ENCODE results near the gene PRKD2.

The PRKD2 gene

DNA sequence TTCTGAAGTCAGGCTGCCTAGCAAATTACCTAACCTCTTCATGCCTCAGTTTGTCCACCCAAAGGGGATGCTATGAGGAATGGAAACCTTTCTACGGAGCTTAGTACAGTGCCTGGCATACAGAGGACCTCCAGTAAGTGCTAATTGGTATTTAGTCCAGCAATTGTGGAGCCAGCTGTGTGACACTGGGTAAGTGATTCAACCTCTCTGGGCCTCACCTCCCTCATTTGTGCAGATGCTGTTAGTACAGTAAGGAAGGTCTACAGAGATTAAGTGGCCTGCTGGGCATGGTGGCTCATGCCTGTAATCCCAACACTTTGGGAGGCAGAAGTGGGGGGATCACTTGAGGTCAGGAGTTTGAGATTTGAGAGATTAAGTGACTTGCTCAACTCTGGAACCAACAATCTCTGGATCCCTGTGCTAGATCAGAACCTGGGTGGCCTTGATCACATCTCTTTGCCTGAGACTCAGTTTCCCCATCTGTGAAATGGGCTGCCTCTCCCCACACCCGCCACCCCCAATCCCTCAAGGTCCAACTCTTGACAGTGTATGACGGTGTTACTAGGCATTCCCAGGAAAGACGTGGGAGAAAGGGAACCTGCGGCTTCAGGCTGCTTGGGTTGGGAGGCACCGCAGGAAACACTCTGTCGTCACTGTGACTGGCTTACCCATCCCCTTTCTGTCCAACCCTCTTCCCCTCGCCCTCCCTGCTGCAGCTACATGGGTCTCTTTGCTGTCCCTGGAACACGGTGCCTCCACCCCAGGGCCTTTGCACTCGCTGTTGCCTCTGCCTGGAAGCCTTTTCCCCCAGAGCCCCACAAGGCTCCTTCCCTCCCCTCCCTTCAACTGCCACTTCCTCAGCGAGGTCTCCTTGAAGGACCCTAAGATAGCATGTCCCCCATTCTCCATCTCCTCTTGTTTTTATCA, 18.3 kb downstream of the PRKD2 start:
- DNase-seq: no peak

DNA sequence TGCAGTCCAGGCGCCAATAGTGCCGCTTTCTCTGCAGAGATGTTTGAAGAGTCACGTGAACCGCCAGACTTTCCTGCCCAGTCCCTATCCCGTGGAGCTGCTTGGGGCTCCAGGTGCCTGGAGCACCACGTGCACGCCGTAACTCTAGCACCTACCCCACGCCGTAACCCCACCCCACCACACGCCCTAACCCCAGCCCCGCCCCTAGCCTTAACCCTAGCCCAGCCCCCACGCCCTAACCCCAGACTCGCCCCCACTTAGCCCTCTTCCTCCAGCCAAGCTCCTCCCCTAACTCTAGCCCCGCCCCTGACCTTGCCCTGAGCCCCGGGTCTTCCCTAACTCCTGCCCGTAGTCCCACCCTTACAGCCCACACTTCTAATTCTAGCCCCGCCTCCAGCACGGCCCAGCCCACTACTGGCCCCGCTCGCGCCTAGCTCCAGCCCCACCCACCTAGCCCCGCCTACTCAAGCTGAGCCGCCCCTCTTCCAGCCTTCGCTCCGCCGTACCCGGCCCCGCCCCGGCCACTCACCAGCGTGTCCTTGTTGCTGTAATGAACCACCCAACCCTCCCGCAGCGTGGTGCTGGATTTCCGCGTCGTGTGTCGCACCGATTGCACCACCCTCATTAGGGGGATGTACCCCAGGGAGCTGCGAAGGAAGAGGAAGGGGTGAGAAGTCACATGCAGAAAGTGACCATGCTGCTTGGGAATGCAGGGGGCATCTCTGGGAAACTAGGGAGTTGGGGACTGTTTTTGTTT, 19.5 kb downstream of the PRKD2 start:
- peak; percentile 52 for DNase-seq

DNA sequence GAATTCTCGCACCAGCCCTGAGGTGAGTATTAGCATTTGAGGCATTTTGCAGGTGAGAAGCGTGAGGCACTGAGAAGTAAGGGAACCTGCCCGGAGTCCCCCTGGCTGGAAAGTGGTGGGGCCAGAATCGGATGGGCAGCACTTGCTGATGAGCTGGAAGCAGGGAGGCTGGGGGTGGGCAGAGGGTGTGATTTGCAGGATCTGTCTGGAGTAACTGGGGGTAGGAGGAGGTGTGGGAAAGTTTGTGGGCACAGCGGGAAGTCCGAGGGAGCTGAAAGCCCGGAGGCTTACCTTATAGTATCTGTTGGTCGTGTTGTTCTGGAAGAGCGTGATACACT, 20.1 kb downstream of the PRKD2 start:
- DNase-seq: no peak

DNA sequence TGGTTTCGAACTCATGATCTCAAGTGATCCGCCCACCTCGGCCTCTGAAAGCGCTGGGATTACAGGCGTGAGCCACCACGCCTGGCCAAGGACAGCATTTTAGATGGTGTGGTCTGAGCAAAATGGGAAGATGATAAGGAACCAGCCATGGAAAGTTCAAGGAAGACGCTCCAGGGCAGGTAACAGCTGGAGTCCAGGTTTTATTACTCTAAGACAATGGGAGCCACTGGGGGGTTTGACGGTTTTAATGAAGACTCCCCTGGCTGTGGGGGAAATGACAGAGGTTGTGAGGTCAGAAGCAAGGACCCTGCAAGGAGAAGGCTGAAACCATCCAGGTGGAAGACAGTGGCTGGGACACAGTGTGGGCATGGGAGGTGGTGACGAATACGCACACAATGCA, 20.9 kb downstream of the PRKD2 start:
- no peak for DNase-seq

DNA sequence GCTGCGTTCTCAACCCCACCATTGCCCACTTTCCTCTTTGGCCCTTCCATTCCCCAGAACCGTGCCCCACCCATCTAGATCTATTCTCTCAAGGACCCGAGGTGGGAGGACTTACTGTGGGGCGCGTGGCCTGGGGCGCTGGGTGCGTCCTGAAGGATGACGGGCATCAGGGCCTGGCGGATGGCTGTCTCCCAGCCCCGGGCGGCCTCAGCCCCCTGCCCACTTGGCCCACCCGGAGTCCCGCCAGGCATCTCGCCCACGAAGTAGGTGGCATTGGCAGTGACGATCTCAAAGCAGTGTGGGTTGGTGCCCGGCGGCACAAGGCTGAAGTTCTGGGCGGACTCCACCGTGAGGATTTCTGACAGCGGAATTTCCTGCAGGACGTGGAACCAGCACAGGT, 23.2 kb downstream of the PRKD2 start:
- DNase-seq: no peak

DNA sequence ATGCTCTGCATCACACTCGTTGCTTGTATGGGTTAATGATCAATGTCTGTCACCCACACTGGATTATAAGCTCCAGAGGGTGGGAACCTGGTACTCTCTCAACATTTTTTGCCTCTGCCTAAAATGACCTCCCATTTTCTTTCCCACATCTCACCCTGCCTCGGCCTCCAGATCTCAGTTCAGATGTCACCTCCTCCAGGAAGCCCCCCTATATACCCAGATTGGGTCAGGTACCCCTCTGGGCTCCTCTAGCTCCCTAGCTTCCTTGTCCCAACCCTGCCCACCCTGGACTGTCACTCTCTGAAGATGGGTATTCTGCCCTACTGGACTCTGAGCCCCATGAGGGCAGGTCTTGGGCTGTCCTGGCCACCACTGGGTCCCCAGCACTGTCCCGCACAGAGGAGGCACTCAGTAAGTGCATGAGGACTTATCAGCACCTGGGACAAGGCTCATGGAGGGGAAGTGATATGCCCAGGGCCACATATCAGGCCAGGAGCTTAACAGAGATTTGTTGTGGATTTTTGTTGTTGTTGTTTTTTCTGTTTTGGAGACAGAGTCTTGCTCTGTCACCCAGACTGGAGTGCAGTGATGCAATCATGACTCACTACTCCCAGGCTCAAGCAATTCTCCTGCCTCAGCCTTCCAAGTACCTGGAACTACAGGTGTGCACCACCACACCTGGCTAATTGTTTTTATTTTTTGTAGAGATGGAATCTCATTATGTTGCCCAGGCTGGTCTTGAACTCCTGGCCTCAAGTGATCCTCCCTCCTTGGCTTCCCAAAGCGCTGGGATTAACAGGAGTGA, 23.8 kb downstream of the PRKD2 start:
- DNase-seq: no peak

DNA sequence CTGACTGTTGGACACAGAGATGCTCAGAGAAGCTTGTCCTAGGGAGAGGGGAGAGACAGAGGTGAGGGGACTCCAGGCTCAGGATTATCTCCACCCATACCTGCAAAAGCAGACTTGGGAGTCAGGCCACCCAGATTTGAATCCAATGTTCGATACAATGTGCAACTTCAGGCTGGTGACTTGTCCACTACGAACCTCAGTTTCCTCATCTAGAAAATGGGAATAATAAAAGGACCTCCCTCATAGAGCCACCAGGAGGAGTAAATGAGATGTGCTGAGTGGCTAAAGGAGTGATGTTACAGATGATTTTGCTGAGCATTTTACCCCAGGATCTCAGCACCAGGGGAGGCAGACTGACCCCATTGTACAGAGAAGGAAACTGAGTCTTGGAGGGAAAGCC, 25.0 kb downstream of the PRKD2 start:
- no peak for DNase-seq

DNA sequence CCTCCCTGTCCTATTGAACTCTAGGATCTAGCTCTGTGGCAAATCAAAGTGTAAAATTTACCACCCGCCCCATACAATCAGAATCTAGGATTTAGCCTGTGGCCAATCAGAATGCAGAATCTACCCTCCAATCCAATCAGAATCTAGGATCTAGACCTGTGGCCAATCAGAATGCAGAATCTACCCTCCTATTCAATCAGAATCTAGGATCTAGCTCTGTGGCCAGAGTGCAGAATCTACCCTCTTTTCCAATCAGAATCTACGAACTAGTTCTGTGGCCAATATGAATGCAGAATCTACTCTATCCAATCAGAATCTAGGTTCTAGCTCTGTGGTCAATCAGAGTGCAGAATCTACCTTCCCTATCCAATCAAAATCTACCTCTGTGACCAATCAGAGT, 25.8 kb downstream of the PRKD2 start:
- DNase-seq: no peak

DNA sequence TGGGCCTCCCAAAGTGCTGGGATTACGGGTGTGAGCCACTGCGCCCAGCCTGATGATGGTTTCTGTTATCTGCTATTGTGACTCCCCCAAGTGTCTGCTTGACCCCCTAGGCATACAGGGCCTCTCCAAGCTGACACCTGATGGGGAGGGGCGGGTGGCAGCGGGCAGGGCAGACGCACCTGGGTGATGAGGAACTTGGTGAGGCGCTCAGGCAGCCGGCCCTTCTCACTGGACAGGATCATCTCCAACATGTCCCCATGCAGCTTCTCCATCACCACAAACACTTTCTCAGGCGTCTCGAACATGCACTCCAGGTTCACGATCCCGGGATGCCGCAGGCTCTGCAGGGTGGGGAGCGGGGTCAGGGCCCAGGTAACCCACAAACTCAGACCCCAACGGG, 27.6 kb downstream of the PRKD2 start:
- DNase-seq: no peak

DNA sequence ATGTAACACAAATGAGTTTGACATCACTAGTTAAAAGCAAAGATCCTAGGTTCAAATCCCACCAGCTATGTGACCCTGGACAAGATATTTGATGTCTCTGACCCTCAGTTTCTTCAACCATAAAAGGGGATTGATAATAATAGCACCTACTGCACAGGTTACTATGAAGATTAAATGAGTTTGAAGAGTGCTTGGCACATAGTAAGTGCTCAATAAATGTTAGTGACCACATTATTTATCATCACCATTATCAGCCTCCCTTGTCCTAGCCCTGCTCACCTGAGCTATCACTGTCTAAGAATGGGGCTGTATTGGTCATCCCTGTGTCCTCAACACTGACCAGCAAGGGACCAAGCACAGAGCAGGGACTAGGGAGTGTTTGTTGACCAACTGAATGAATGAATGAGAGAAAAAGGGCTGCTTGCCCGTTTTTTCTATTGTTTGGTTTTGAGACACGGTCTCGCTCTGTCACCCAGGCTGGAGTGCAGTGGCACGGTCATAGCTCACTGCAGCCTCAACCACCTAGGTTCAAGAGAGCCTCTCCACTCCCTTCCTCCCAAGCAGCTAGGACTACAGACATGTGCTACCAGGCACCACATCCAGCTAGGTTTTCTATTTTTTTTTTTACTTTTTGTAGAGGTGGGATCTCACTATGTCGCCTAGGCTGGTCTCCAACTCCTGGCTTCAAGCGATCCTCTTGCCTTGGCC, 29.3 kb downstream of the PRKD2 start:
- no peak for DNase-seq

DNA sequence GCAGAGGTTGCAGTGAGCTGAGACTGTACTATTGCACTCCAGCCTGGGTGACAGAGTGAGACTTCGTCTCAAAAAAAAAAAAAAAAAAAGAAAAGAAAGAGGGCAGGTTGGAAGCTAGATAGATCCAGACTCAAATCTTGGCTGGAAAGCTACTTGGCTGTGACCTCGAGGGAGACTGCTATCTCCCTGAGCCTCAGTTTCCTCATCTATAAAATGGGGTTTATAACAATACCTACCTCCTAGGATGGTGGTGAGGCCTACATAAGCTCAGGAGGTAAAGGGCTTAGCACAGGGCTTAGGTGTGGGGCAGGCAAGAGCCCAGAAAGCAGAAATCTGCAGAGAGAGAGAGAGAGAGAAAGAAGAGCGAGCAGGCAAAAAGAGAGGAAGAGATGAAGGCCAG, 31.7 kb downstream of the PRKD2 start:
- no peak for DNase-seq

DNA sequence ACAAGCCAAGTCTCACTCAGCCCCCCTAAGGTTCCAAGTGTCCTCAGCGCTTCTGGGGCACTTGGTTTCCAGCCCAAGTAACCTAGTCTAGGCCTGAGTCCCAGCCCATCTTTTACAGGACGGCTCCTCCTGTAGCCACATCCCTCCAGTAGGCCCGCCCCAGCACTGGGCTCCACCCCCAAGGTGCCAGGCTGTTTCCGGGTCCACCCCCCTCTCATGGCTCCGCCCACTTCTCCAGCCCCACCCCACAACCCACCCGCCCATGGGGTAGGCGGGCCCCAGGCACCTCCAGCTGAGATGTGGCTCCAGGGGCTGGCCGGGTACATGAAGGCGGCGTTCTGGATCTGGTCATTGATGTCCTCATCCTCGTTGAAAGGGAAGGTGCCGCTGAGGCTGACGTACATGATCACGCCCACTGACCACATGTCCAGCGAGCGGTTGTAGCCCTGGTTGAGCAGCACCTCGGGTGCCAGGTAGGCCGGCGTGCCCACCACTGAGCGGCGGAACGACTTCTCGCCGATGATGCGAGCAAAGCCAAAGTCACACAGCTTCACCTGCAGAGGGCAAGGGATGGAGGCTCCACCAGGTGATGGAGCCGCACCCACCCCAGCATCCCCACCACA, 38.7 kb downstream of the PRKD2 start:
- DNase-seq: peak; percentile 23

DNA sequence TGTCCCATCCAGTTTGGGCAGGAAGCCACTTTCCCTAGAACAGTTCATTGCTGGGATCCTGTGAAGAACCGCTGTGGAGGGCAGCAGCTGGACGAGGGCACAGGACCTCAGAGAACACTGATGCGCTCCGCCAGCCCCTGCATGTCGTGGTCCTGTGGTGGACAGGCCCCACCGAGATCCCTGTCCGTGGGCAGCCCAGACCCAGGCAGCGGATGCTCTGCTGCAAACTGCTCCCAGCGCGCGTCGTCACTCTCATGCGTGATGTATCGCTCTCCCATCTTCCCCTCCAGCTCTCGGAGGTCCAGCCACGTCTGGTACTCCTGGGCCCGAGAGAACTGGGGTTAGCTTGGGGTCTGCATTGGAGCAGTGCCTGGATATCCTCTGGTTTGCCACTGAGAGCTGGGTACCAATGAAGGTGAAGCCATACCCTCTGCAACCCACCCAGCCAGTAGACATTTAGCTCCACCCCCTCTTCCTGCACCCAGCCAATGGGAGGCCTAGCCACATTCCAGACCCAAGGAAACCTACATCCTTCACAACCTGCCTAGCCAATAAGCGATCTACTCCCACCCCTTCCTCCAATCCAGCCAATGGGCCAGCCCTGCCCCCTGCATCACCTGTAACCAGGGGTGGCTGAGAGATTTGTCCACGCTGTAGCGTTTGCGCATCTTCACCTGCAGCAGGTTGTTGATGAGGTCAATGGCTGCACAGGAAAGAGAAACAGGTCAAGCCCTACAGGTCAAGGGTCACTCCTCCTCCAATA, 42.3 kb downstream of the PRKD2 start:
- DNase-seq: no peak

DNA sequence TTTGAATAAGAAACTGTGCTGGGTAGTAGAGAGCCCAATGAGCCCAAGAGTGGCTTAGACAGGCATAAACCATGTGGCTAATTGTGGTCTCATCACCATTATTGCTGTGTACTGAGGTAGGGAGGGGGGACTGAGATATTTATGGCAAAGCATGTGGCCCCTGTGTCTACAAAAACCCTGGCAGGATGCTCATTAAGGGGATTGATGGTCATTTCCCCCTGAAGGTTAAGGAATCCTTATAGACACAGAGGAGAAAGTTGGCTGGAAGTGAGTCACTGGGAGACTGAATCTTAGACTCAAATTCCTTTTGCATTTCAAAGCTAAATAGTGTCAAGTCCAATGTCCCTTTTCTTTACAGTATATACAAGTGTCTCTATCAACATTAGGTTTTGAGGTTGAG, 46.1 kb downstream of the PRKD2 start:
- DNase-seq: no peak

DNA sequence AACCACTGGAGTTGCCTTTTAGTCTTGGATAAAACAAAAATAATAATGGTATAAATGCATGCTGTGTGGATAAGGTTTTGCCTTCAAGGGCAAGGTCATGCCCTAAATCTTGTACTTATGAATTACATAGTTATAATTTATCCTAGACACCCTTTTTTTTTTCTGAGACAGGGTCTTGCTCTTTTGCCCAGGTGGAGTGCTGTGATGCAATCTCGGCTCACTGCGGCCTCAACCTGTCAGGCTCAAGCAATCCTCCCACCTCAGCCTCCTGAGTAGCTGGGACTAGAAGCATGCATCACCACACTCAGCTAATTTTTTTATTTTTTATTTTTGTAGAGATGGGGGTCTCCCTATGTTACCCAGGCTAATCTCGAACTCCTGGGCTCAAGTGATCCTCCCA, 48.3 kb downstream of the PRKD2 start:
- DNase-seq: no peak

DNA sequence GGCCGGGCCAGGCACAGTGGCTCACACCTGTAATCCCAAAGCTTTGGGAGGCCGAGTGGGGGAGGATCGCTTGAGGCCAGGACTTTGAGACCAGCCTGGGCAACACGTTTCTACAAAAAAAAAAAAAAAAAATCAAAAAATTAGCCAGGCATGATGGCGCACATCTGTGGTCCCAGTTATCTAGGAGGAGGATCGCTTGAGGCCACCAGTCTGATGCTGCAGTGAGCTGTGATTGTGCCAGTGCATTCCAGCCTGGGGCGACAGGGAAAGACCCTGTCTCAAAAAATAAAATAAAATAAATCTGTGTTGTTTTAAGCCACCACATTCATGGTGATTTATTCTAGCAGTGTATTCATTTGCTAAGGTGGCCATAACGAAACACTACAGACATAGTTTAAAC, 51.8 kb downstream of the PRKD2 start:
- DNase-seq: no peak

DNA sequence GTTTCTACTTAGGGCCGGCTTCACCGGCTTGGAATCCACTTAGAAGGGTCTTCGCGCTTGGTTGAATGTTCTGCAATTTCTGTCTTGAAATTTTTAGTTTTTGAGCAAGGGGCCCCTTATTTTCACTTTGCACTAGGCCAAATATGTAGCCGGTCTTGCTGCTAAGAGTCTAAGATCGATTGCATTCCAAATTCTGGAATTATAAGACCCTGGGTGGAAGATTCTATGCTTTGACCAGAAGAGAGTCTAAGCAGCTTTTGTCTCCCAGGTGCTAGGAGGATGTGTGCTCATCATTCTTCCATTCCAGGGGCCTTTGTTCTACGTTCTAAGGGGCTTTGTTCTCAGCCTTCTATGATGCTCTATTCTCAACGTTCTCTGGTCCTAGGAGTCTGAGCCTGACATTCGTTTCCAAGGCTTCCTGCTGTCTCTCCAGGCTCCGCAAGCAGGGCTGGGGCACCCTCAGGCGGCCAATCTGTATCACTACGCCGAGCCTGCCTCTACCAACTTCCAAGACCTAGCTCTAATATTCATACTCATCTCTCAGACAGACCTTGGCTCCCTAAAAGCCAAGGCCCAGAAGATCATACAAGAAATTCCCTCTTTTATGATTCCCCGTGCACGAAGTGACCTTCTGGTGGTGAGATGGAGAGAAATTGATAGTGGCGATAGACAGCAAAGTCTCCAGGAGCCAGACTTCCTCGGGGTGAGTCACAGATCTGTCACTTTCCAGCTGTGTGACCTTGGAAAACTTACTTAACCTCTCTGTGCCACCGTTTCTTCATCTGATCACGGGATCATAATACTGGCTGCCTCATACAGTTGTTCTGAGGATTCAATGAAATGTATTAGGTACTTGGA, 55.0 kb downstream of the PRKD2 start:
- DNase-seq: peak; percentile 90

DNA sequence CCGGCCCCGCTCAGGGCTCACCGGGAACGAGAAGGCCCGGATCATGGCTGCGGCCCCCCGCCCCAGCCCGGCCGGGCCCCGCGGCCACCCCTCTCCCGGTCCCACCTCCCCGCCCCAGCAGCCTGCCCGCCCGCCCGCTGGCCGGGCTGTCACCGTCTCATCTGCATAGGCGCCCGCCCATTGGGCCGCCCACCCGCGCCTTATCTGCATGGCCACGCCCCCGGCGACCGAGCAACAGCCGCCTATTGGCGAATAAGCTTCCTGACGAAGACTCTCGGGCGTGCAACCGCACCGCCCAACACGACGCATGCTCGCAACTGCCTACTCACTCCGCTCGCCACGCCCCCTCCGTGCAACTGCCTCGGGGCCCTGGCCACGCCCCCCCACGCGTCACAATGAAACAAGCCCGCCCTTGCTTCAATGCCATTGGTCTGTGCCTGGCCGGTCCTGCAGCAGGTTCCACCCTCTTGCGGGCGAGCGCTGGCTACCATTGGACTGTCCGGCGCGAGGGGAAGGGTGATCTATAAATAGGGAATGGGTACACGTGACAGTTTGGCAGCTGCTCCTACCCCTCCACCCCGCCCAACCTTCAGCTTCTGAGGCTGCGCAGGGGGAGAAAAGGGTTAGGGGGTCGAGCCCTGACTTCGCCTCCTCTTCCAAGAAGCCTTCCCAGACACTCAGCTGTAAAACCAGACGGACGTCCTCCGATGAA, 55.7 kb downstream of the PRKD2 start, which contains the start of gene DACT3:
DACT3 (minus strand) TSS at position 163 of the 712 bp plus-strand sequence; CDS start at position 45, 118 bp downstream.
- DNase-seq: peak; percentile 100

DNA sequence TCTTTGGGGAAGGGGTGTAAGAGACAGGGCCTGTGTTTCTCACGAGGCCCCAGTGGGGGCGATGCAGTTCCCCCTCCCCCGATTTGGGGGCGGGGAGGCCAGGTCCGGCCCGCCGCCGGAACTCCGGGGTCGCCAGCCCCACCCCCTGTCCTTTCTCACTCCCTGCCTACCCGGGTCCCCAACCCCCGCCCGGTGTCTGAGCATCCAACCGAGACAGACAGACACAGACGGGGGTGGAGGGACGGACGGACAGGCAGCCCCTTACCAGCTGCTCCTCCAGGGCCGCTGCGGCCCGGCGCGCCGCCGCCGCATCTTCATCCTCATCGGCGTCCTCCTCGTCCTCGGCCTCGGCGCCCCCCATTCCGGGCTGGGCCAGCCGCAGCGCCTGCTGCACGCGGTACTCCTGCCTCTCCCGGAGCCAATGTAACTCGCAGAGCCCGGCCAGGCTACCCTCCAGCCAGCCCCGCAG, 56.3 kb downstream of the PRKD2 start:
- no peak for DNase-seq
